GM19467 (cell line): ENCODE measurements around the gene EDA.
"Not testable (repeated sequence)": the region's sequence is repeated elsewhere in the genome, so short reads cannot be mapped to it uniquely, and the experiment has no call there.

Source experiments
- ATAC-seq: cut with Tn5 transposase; IDR thresholded peaks from one replicate; pipeline ENCODE4 v1.9.1; 2021; ENCODE audit warnings: mild to moderate bottlenecking, moderate library complexity; ENCODE audit not compliant: unreplicated experiment

EDA gene

DNA sequence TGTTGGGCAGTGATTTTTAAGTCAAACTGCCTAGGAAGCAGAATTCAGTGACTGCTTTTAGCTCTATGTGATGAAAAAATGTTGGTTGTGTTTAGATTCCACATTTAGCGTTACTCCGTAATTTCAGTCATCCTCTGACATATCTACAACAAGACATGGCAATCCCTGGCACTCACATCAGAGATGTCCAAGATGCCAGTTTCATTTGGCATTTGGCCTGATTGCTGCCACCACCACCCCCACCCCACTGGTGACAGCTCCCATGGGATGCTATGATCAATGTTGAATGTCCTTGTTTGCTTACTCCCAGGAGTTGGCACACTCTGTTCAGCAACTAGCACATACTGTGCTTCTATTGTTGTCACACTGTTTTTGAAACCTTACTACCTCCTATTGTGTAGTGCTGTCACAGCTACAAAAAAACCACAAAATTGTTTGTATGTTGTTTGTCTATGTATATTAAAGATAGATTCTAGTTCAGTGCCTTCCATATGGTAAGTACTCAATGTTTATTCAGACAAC, 332.4 kb downstream of the EDA start:
- no peak for ATAC-seq

- ATAC-seq: no peak
Measured at GRCh38 chrX:69951753-69952152, 335.8 kb downstream of the EDA start.

GRCh38 chrX:69959712-69960111, 343.8 kb downstream of the EDA start:
- no peak for ATAC-seq

- ATAC-seq: no peak
Measured at GRCh38 chrX:69961365-69962072, 345.6 kb downstream of the EDA start.

DNA sequence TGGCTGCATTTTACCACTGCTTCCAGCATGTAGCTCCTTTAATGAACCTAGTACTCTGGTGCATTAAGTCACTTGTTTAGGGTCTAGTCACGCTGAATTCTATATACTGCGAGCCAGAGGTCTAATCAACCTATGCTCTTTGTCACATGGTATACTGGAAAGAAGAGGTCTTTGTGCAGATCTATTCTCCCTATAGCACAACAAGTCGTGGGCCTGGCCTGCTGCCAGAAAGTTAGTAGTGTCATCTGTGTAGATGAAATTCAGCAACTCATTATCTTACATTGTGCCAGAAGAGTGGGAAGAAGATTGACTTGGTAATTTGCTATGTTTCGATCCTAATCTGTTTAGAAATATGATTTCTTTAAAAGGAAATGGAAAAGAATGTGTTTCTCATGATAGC, 353.0 kb downstream of the EDA start:
- no peak for ATAC-seq

DNA sequence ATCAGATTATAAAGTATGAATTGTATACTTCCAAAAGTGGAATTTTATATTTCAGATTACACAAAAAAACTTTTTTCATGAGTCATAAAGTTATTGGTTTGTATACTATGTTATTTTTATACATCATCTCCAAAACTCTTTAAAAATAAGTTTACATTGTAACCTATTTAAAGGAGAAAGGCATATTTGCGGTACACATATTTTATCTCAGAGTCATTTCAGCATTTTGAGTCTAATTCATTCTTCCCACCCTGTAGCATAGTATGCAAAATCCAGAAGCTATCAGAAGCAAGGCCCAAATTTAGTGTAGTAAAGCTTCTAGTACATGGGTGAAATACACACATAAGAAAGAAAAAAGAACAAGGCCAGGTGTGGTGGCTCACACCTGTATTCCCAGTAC, 353.5 kb downstream of the EDA start:
- no peak for ATAC-seq

- no peak for ATAC-seq
Measured at GRCh38 chrX:69987691-69988090, 371.8 kb downstream of the EDA start.

- no peak for ATAC-seq
Measured at GRCh38 chrX:69988955-69989394, 373.1 kb downstream of the EDA start.

DNA sequence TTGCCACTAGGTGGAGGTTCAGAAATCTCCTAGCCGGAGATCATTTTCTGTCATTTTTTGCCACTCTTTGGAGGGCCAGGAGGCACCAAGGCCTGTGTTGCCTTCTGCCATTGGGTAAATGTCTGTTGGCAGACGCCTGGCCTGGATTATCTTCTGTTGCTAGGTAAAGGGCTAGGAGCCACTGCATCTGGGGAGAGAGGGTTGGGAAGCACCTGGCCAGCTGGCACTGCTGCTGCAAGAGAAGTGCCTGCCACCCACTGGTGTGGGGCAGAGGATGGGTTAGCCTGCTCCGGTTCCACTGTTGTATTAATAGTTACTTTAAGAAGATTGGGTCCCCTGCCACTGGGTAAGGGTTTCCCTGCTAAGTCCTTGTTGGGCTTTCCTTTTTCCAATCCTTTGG, 375.8 kb downstream of the EDA start:
- ATAC-seq: no peak

DNA sequence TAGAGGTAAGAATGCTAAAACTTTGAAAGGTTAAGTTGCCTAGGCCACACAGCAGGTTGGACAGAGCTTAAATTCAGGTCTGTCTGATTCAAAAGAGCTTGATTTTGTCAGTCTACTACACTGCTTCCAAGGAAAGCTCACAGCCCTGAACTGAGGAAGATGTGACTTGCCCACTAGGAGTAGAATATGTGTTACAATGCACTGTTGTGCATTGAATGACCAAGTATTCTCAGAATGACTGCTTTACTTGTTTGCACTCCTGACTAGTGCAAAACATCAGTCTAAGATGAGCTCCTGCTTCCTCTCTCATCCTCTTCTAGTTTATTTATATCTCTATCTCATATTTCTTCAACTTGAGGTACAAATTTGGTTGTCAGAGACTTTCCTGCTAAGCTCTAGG, 377.6 kb downstream of the EDA start:
- no peak for ATAC-seq

GRCh38 chrX:69995362-69996112, 379.6 kb downstream of the EDA start:
- ATAC-seq: no peak

DNA sequence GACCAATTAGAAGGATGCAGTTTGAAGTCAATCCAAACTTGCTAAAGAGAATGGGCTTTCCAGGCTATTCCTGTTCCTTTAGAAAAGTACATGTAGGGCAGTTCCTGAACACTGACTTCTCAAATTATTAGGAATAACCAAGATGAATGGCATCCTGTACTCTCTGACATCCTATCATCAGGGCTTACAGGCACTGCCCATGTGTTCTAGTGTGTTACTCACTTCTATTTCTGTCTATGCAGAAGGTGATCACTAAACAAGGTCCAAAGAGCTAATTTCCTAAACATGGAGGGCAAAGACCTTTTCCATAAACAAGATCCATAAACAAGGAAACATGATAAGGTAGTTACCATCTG, 380.2 kb downstream of the EDA start:
- no peak for ATAC-seq

GRCh38 chrX:69998299-69998698, 382.4 kb downstream of the EDA start:
- ATAC-seq: not testable (repeated sequence)

DNA sequence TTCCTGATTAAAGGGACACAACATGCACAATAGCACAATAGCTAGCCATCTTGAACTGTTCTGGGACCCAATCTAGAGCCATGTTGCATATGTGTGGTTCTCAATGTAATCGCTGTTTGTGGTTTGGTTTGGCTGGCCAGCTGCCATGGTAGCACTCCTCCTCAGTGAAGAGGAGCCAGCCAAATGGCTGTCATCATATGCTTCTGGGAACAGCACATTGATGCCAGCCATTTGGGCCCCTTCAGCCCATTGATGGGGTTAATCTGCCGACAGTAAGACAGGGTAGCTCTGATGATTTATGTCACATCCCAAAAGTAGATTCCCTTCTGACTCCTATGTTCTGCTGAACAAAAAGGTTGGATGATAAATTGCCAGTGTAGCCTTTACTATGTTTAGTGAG, 385.4 kb downstream of the EDA start:
- no peak for ATAC-seq

DNA sequence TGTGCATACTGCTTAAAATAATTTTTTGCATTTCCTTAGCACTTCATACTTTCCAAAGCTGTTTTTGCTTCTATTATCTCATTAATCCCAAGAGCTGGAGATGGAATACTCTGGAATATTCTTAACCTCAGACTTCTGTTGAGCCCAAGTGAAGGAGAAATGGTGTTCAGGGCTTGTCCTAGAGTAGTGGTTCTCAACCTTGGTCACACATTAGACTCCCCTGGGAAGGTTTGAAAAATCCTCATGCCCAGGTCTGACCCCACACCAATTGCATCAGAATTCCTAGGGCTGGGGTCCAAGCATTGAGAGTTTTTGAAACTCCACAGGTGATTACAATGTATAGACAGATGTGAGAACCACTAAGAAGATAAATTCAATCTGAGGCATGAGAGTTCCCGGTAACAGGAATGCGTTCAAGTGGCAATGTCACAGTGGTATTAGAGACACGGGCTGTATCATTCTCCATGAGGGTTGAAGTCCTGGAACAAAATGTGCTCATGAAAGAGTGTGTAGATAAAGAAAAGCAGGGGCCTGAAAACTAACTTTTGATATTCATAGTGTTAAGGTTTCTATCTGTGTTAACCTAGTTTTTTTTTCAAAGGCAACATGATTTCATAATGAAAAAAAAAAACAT, 385.9 kb downstream of the EDA start:
- no peak for ATAC-seq

DNA sequence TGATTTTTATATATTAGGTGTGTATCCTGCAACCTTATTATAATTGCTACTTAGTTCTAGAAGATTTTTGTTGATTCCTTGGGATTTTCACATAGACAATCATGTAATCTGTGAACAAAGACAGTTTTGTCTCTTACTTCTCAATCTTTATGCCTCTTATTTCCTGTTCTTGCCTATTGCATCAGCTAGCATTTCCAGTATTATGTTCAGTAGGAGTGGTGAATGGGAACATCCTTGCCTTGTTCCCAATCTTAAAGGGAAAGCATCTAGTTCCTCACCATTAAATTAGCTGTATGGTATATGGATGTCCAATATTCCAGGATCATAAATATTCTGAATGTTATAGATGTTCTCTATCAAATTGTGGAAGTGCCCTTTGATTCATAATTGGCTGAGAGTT, 392.0 kb downstream of the EDA start:
- ATAC-seq: no peak

- no peak for ATAC-seq
Measured at GRCh38 chrX:70009049-70009448, 393.1 kb downstream of the EDA start.

DNA sequence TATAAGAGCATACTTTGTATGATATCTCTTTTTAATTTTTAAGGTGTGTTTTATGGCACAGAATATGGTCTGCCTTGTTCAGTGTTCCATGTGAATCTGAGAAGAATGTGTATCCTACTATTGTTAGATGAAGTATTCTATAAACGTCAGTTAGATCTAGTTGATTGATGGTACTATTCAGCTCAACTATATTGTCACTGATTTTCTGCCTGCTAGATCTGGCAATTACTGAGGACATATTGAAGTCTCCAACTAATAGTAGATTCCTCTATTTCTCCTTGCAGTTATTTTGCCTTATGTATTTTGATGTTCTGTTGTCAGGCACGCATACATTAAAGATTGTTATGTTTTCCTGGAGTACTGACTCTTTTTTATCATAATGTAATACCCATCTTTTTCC, 394.1 kb downstream of the EDA start:
- ATAC-seq: no peak

GRCh38 chrX:70012756-70013155, 396.8 kb downstream of the EDA start:
- no peak for ATAC-seq

DNA sequence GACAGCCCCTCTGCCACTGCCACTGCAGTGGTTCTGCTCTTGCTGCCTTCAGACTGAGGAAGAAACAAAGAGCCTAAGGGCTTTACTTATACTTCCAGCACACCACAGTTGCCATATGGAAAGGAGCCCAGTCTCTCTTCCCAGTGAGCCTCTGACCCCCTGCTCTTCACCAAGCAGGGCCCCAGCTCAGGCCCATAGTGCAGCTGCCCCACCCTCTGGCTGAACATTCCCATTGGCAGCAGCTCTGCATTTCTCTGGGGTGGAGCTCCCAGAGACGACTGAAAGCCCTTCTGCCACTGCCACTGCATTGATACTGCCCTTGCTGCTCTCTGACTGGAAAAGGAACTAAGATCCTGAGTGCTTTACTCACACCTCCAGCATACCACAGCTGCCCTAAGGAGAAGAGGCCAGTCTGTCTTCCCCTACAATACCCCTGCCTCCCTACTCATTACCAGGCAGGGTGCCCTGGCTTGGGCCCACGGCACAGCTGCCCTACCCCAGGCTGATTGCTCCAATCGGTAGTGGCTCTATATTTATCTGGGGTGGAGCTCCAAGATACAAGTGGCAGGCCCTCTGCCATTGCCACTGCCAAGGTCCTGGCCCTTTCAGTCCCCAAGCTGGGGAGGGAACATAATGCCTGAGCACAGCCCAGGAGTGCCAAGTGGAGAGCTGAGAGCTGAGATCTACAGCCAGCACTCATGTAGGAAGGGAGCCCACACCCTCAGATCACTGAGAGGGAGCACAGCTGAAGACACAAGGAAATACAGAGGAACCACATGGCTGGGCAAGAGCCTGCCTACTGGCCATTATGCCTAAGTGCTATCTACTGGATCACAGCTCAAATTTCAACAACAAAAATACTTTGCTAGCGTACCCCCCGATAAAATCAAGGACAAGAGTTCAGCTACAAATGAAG, 397.8 kb downstream of the EDA start:
- no peak for ATAC-seq

DNA sequence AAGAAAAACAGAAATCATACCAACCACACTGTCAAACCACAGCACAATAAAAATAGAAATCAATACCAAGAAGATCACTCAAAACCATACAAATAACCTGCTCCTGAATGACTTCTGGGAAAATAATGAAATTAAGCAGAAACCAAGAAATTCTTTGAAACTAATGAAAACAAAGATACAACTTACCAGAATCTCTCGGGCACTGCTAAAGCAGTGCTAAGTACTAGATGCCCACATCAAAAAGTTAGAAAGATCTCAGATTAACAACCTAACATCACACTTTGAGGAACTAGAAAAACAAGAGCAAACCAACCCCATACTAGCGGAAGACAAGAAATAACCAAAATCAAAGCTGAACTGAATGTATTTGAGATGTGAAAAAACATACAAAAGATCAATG, 400.6 kb downstream of the EDA start:
- ATAC-seq: no peak
